H1 (cell line): ENCODE measurements around the gene ZNF536. TPM values are rescaled to one million over a fixed set of nuclear protein-coding genes. Genes with fewer than 3 reads are reported as not detected.

Experiments used
- CTCF ChIA-PET: fragments of 300-600 bp; sonication (Branson Sonifier 250); formaldehyde crosslinking; loops from one replicate; lab custom pipeline; 2021; ENCODE audit not compliant: partially characterized antibody; lab: Charles Lee
- POLR2A ChIA-PET: fragments of 300-600 bp; sonication (Branson Sonifier 250); formaldehyde crosslinking; loops from one replicate; lab custom pipeline; 2021; ENCODE audit warnings: inconsistent platforms; ENCODE audit not compliant: partially characterized antibody; lab: Charles Lee
- DNase-seq, 2 experiments: peaks; one replicate each; pipeline versions ENCODE4 v3.0.0 to v3.0.0-alpha.2; 2010 to 2022; ENCODE audit warnings: low spot score in 2 of 2, low read depth in 1 of 2, mixed read lengths in 1 of 2
- FAIRE-seq: peaks from 2 replicates; lab custom pipeline; 2011; peaks lifted over from hg19 to GRCh38; lab: Jason Lieb, UNC
- H2AFZ ChIP-seq: 2 replicates; pipeline ENCODE4 v1.8.1; 2012; ENCODE audit warnings: low read length, inconsistent platforms
- H2AK5ac ChIP-seq: 2 replicates; pipeline ENCODE4 v1.6.1; 2013; ENCODE audit warnings: low read depth, low read length
- H2BK120ac ChIP-seq: replicated peaks from 2 replicates; pipeline ENCODE3; 2013; ENCODE audit warnings: low read depth, low read length, inconsistent platforms
- H2BK12ac ChIP-seq: 2 replicates; pipeline ENCODE4 v1.6.1; 2013; ENCODE audit warnings: low read depth, low read length
- H2BK15ac ChIP-seq: 2 replicates; pipeline ENCODE4 v1.6.1; 2013; ENCODE audit warnings: low read length
- H2BK20ac ChIP-seq: 2 replicates; pipeline ENCODE4 v1.6.1; 2013; ENCODE audit warnings: low read length
- H2BK5ac ChIP-seq: 2 replicates; pipeline ENCODE4 v1.6.1; 2013; ENCODE audit warnings: low read depth, low read length
- H3K14ac ChIP-seq: 2 replicates; pipeline ENCODE4 v1.6.1; 2013; ENCODE audit warnings: inconsistent platforms; ENCODE audit not compliant: insufficient read length
- H3K18ac ChIP-seq: 2 replicates; pipeline ENCODE4 v1.6.1; 2013; ENCODE audit warnings: low read length; ENCODE audit errors: extremely low read depth
- H3K23ac ChIP-seq: 2 replicates; pipeline ENCODE4 v1.6.1; 2013; ENCODE audit warnings: inconsistent platforms; ENCODE audit not compliant: insufficient read length
- H3K23me2 ChIP-seq: 2 replicates; pipeline ENCODE4 v1.6.1; 2013; ENCODE audit warnings: low read depth, low read length
- H3K27ac ChIP-seq: 2 replicates; pipeline ENCODE4 v1.6.1; 2011; ENCODE audit warnings: low read depth, low read length, inconsistent platforms
- H3K27me3 ChIP-seq, 4 experiments: replicated peaks in 1 of 4; 1 replicate in 1 of 4; 2 replicates in 3 of 4; pipeline versions ENCODE4 v1.6.1 to v1.8.1; 2011 to 2013; ENCODE audit warnings: low read length in 3 of 4, mild to moderate bottlenecking in 3 of 4, inconsistent platforms in 2 of 4, mixed read lengths in 2 of 4, moderate library complexity in 1 of 4; ENCODE audit not compliant: control insufficient read depth in 3 of 4, insufficient read depth in 3 of 4; ENCODE audit errors: extremely low read depth in 1 of 4
- H3K36me3 ChIP-seq, 4 experiments: 2 replicates each; pipeline versions ENCODE4 v1.6.1 to v1.8.1; 2011 to 2013; ENCODE audit warnings: mild to moderate bottlenecking in 4 of 4, low read length in 3 of 4, moderate library complexity in 2 of 4, control low read depth in 1 of 4, inconsistent platforms in 1 of 4; ENCODE audit not compliant: insufficient read depth in 4 of 4, control insufficient read depth in 2 of 4
- H3K4ac ChIP-seq: replicated peaks from 2 replicates; pipeline ENCODE3; 2013; ENCODE audit warnings: low read length, low read depth, mixed read lengths, inconsistent platforms; ENCODE audit not compliant: insufficient read length
- H3K4me1 ChIP-seq, 4 experiments: replicated peaks in 1 of 4; 1 replicate in 1 of 4; 2 replicates in 3 of 4; pipeline versions ENCODE4 v1.6.1 to v1.8.1; 2011 to 2013; ENCODE audit warnings: low read length in 3 of 4, inconsistent platforms in 2 of 4, mixed read lengths in 1 of 4; ENCODE audit not compliant: insufficient read depth in 4 of 4, control insufficient read depth in 3 of 4
- H3K4me2 ChIP-seq, 2 experiments: 2 replicates each; pipeline versions ENCODE4 v1.6.1 to v1.8.1; 2011 to 2013; ENCODE audit warnings: low read depth in 2 of 2, low read length in 2 of 2, control low read depth in 1 of 2, inconsistent platforms in 1 of 2, mild to moderate bottlenecking in 1 of 2; ENCODE audit not compliant: insufficient read depth in 1 of 2
- H3K4me3 ChIP-seq, 4 experiments: fragments of 200-600, 300-600 bp in 1 of 4; sonication (generic), shearing (Covaris generic), sonication (Bioruptor Twin) in 1 of 4; 2 replicates each; pipeline versions ENCODE4 v1.5.1 to v1.8.1; 2011 to 2016; ENCODE audit warnings: low read length in 4 of 4, low read depth in 3 of 4, control low read depth in 2 of 4, inconsistent platforms in 2 of 4, mild to moderate bottlenecking in 2 of 4, mixed read lengths in 1 of 4, moderate library complexity in 1 of 4; ENCODE audit not compliant: insufficient read depth in 2 of 4; ENCODE audit errors: extremely low read depth in 1 of 4
- H3K56ac ChIP-seq: replicated peaks from 2 replicates; pipeline ENCODE3; 2013; ENCODE audit warnings: low read depth, mild to moderate bottlenecking, mixed read lengths, low read length, inconsistent platforms; ENCODE audit not compliant: insufficient read length
- H3K79me1 ChIP-seq: 2 replicates; pipeline ENCODE4 v1.6.1; 2013; ENCODE audit warnings: low read depth, low read length, control low read depth
- H3K79me2 ChIP-seq, 2 experiments: 2 replicates each; pipeline versions ENCODE4 v1.6.1 to v1.8.1; 2012 to 2013; ENCODE audit warnings: low read length in 2 of 2, mild to moderate bottlenecking in 2 of 2, inconsistent platforms in 1 of 2; ENCODE audit not compliant: insufficient read depth in 2 of 2, control insufficient read depth in 1 of 2
- H3K9ac ChIP-seq, 4 experiments: replicated peaks in 1 of 4; 1 replicate in 1 of 4; 2 replicates in 3 of 4; pipeline versions ENCODE4 v1.6.1 to v1.8.1; 2011 to 2013; ENCODE audit warnings: low read depth in 3 of 4, low read length in 3 of 4, control low read depth in 2 of 4, mild to moderate bottlenecking in 2 of 4, moderate library complexity in 2 of 4, inconsistent platforms in 1 of 4; ENCODE audit errors: extremely low read depth in 1 of 4
- H3K9me3 ChIP-seq, 2 experiments: 2 replicates each; pipeline versions ENCODE4 v1.6.1 to v1.8.1; 2012 to 2013; ENCODE audit warnings: mild to moderate bottlenecking in 2 of 2, moderate library complexity in 2 of 2, control low read depth in 1 of 2, inconsistent platforms in 1 of 2, low read depth in 1 of 2, low read length in 1 of 2, mixed read lengths in 1 of 2; ENCODE audit not compliant: insufficient read depth in 2 of 2
- H4K20me1 ChIP-seq, 2 experiments: replicated peaks in 1 of 2; 2 replicates each; pipeline versions ENCODE3 to v1.8.1; 2011 to 2013; ENCODE audit warnings: inconsistent platforms in 2 of 2, low read length in 2 of 2, mild to moderate bottlenecking in 1 of 2; ENCODE audit not compliant: insufficient read depth in 2 of 2, control insufficient read depth in 1 of 2
- H4K5ac ChIP-seq: 2 replicates; pipeline ENCODE4 v1.6.1; 2013; ENCODE audit warnings: low read length, low read depth, mixed read lengths, inconsistent platforms; ENCODE audit not compliant: insufficient read length
- H4K8ac ChIP-seq: 2 replicates; pipeline ENCODE4 v1.8.0; 2013; ENCODE audit warnings: mild to moderate bottlenecking, moderate library complexity, low read length, inconsistent platforms; ENCODE audit not compliant: insufficient read depth; ENCODE audit errors: extremely low read depth
- H4K91ac ChIP-seq: replicated peaks from 2 replicates; pipeline ENCODE3; 2013; ENCODE audit warnings: low read length, mixed read lengths, inconsistent platforms; ENCODE audit not compliant: insufficient read length
- HDAC2 ChIP-seq, 2 experiments: fragments of 300-600 bp in 1 of 2; sonication (generic) in 1 of 2; IDR thresholded peaks; 2 replicates each; pipeline ENCODE4 v1.6.1; 2011 to 2012; ENCODE audit warnings: low read depth in 2 of 2, low read length in 2 of 2, mild to moderate bottlenecking in 2 of 2, moderate library complexity in 2 of 2, borderline replicate concordance in 1 of 2, inconsistent platforms in 1 of 2
- WGBS, 2 experiments: shearing (Covaris generic) in 1 of 2; methylation state at CpG; one replicate each; pipeline versions ENCODE4 v1.1.6 to v1.1.7; 2013 to 2015; ENCODE audit warnings: low lambda C conversion rate in 2 of 2, mixed read lengths in 2 of 2, inconsistent platforms in 1 of 2, low coverage in 1 of 2, missing lambda C conversion rate in 1 of 2; ENCODE audit not compliant: insufficient replicate concordance in 2 of 2, insufficient coverage in 1 of 2, insufficient read length in 1 of 2; ENCODE audit errors: extremely low coverage in 1 of 2, missing lambda C conversion rate in 1 of 2; 5-methylcytosine and 5-hydroxymethylcytosine counted together
- polyA plus RNA-seq, 7 experiments: library from polyadenylated mRNA; depleted of rRNA in 3 of 7; stranded (reverse) in 5 of 7; unstranded in 2 of 7; fragments of >200 nt in 5 of 7; fragments of 200-250 nt in 2 of 7; gene quantifications; 1 replicate in 5 of 7; 2 replicates in 1 of 7; 4 replicates in 1 of 7; pipeline versions ENCODE4 v1.2.1 to v1.2.3, GENCODE V29; 2011 to 2013; ENCODE audit warnings: missing spikeins in 2 of 7, mixed read lengths in 2 of 7
- total RNA-seq: library from RNA; stranded (reverse); fragmentation: NEBNext Ultra II Directional; extraction: Animal tissue kit (Norgen Biotek cat#: 25700); gene quantifications from 2 replicates; pipeline ENCODE4 v1.2.1, GENCODE V29; 2021

The ZNF536 gene
- total and polyA plus RNA-seq, 2 of the 8 experiments (the other 6 are each of a cell fraction or from before 2014, with no cell fraction given): 0.09 to 0.11 TPM

GRCh38 chr19:30366282-30366681 lies 5.9 kb upstream of the ZNF536 start:
- no peak overlapping the region for H2BK15ac ChIP-seq
- no peak overlapping the region for H2BK5ac ChIP-seq
- H3K79me2 ChIP-seq: no peaks in the 10 kb centered on the region
- no peak overlapping the region for H3K4me2 ChIP-seq
- H4K5ac ChIP-seq: no peak overlapping the region
- no peak overlapping the region for H3K4me3 ChIP-seq
- no peak overlapping the region for H4K91ac ChIP-seq
- H2AK5ac ChIP-seq: no peak overlapping the region
- H3K27ac ChIP-seq: no peak overlapping the region
- H2BK120ac ChIP-seq: no peak overlapping the region
- H4K20me1 ChIP-seq: no peaks in the 10 kb centered on the region
- 0 out of 2 replicates have a peak overlapping the region, but pooled peaks have one; percentile 5 for H2BK12ac ChIP-seq
- no peak overlapping the region for H3K18ac ChIP-seq
- no peak overlapping the region for H3K56ac ChIP-seq
- peaks cover 0 to 6% (median 0%) of the 10 kb centered on the region in 4 experiments; a peak in 2 of 7 replicates for H3K27me3 ChIP-seq
- H3K4me1 ChIP-seq: peaks cover 0 to 5% (median 3%) of the 10 kb centered on the region in 4 experiments; a peak in 3 of 7 replicates
- no peaks in the 10 kb centered on the region for H3K36me3 ChIP-seq
- POLR2A ChIA-PET: interaction anchor here (1.2 kb wide), 1 partner anchor 8 kb away, joined by 3 read pairs; no protein-coding TSS in a partner anchor
- H2BK20ac ChIP-seq: no peak overlapping the region
- no peak overlapping the region for H4K8ac ChIP-seq
- no peak overlapping the region for H3K4ac ChIP-seq
- no peaks in the 10 kb centered on the region for H3K9me3 ChIP-seq
- no peak for DNase-seq
- FAIRE-seq: no peak
- TF ChIP-seq HDAC2 (IDR thresholded peaks at IDR 0.05; ENCODE audit: borderline replicate concordance in 1 of 2, low read depth in 2 of 2, low read length in 2 of 2): no peak
- CTCF ChIA-PET: interaction anchor here (0.7 kb wide), 1 partner anchor 152 kb away, joined by 3 read pairs; no protein-coding TSS in a partner anchor
- H3K23me2 ChIP-seq: no peaks in the 10 kb centered on the region
- WGBS, 2 experiments: 10% methylated on average over 1 of the region's 1 CpG; no CpG with 5 or more reads in 1 of the 2 experiments
- no peak overlapping the region for H3K14ac ChIP-seq
- no peak overlapping the region for H3K23ac ChIP-seq
- H3K9ac ChIP-seq: no peak overlapping the region
- H3K79me1 ChIP-seq: no peaks in the 10 kb centered on the region
- H2AFZ ChIP-seq: no peak overlapping the region
